H1 (cell line): Measurements from ENCODE around the gene RAP1B.

Experiments
- CBX5 ChIP-seq: fragments of 300-800, 300-1000 bp; sonication (generic); IDR thresholded peaks from 2 replicates; pipeline ENCODE4 v1.7.1; 2016; ENCODE audit warnings: antibody characterized with exemption, low read length, low read depth
- CREB1 ChIP-seq: IDR thresholded peaks from 2 replicates; pipeline ENCODE4 v1.6.1; 2012; ENCODE audit warnings: inconsistent platforms
- EP300 ChIP-seq, 2 experiments: IDR thresholded peaks; 1 replicate in 1 of 2; 2 replicates in 1 of 2; pipeline ENCODE4 v1.6.1; 2011 to 2012; ENCODE audit warnings: low read depth in 2 of 2, low read length in 2 of 2, mild to moderate bottlenecking in 2 of 2, borderline replicate concordance in 1 of 2, inconsistent platforms in 1 of 2, moderate library complexity in 1 of 2
- EZH2 ChIP-seq: fragments of 200-600 bp; sonication (generic); IDR thresholded peaks from 2 replicates; pipeline ENCODE4 v1.7.1; 2012; ENCODE audit warnings: low read depth, mild to moderate bottlenecking, moderate library complexity, low read length, inconsistent platforms; ENCODE audit not compliant: severe bottlenecking
- MAX ChIP-seq: IDR thresholded peaks from 2 replicates; pipeline ENCODE4 v1.6.1; 2012; ENCODE audit warnings: inconsistent platforms
- POLR2AphosphoS5 ChIP-seq: IDR thresholded peaks from 2 replicates; pipeline ENCODE4 v1.6.1; 2011; ENCODE audit warnings: low read depth, low read length
- RNF2 ChIP-seq: fragments of 200-900, 300-1000 bp; sonication (generic); IDR thresholded peaks from 2 replicates; pipeline ENCODE4 v1.7.1; 2016; ENCODE audit warnings: borderline replicate concordance, low read depth, mild to moderate bottlenecking, antibody characterized with exemption, low read length; ENCODE audit not compliant: poor library complexity, severe bottlenecking; ENCODE audit errors: missing control alignments
- SAP30 ChIP-seq: fragments of 300-600 bp; sonication (generic); IDR thresholded peaks from 2 replicates; pipeline ENCODE4 v1.7.1; 2012; ENCODE audit warnings: low read length, moderate library complexity, mild to moderate bottlenecking, inconsistent platforms; ENCODE audit not compliant: insufficient read depth, insufficient replicate concordance
- SIN3A ChIP-seq, 2 experiments: IDR thresholded peaks in 1 of 2; conservative IDR thresholded peaks in 1 of 2; 2 replicates each; pipeline ENCODE4 v1.6.1; 2011 to 2012; ENCODE audit warnings: low read length in 2 of 2, improper control_type of control experiment in 1 of 2, low read depth in 1 of 2, mild to moderate bottlenecking in 1 of 2
- TAF1 ChIP-seq: IDR thresholded peaks from 2 replicates; pipeline ENCODE4 v1.6.1; 2011; ENCODE audit warnings: mild to moderate bottlenecking, low read depth, low read length
- TBP ChIP-seq: IDR thresholded peaks from 2 replicates; pipeline ENCODE4 v1.6.1; 2011; ENCODE audit warnings: low read depth, low read length, improper control_type of control experiment
- YY1 ChIP-seq: IDR thresholded peaks from 2 replicates; pipeline ENCODE4 v1.6.1; 2011; ENCODE audit warnings: low read depth, mild to moderate bottlenecking, low read length
- TF ChIP-seq, protein P1 (sequence below), 3 experiments: IDR thresholded peaks; 1 replicate in 2 of 3; 2 replicates in 1 of 3; pipeline versions ENCODE4 v1.5.1 to v1.6.1; 2011; ENCODE audit warnings: low read length in 3 of 3, mild to moderate bottlenecking in 3 of 3, inconsistent platforms in 2 of 3, low read depth in 1 of 3, moderate library complexity in 1 of 3; ENCODE audit not compliant: insufficient read depth in 1 of 3; ENCODE audit errors: control extremely low read depth in 1 of 3

DNA sequence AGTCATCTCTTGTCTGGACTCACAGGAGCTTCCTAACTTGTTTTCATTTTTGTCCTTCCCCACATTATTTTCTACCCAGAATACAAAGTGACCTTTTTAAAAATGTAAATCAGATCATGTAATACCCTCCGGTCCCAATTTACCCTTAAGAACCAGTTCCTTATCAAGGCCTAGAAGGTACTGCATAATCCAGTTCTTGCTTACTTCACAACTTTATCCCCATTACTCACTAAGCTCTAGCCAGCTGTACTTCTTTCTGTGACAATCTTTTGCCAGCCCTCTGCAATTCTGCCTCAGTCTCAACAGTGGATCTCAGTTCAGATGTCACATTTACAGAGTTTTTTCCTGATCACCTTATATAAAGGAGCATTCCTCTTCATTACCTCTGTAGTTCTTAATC, 11.6 kb downstream of the RAP1B start:
- no peak for TF ChIP-seq EP300 (IDR thresholded peaks at IDR 0.05; ENCODE audit: borderline replicate concordance in 1 of 2, low read depth in 2 of 2, low read length in 2 of 2)
- TF ChIP-seq SIN3A (conservative IDR thresholded peaks at IDR 0.05 in 1 of 2, IDR thresholded peaks at IDR 0.05 in 1 of 2; ENCODE audit: low read depth in 1 of 2, low read length in 2 of 2), result no peak
- TF ChIP-seq, protein P1, sequence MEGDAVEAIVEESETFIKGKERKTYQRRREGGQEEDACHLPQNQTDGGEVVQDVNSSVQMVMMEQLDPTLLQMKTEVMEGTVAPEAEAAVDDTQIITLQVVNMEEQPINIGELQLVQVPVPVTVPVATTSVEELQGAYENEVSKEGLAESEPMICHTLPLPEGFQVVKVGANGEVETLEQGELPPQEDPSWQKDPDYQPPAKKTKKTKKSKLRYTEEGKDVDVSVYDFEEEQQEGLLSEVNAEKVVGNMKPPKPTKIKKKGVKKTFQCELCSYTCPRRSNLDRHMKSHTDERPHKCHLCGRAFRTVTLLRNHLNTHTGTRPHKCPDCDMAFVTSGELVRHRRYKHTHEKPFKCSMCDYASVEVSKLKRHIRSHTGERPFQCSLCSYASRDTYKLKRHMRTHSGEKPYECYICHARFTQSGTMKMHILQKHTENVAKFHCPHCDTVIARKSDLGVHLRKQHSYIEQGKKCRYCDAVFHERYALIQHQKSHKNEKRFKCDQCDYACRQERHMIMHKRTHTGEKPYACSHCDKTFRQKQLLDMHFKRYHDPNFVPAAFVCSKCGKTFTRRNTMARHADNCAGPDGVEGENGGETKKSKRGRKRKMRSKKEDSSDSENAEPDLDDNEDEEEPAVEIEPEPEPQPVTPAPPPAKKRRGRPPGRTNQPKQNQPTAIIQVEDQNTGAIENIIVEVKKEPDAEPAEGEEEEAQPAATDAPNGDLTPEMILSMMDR (IDR thresholded peaks at IDR 0.05; ENCODE audit: control extremely low read depth in 1 of 3, insufficient read depth in 1 of 3, low read depth in 1 of 3, low read length in 3 of 3), result no peak
- no peak for TF ChIP-seq CREB1
- no peak for TF ChIP-seq MAX
- no peak for TF ChIP-seq TAF1
- TF ChIP-seq EZH2, result no peak
- no peak for TF ChIP-seq POLR2AphosphoS5
- no peak for TF ChIP-seq TBP
- no peak for TF ChIP-seq RNF2
- TF ChIP-seq CBX5, result no peak
- TF ChIP-seq SAP30, result no peak
- TF ChIP-seq YY1, result no peak
